Neural crest cell (in vitro differentiated cells): ENCODE data around the gene AQP10. TPM values are rescaled to one million over a fixed set of nuclear protein-coding genes. Genes with fewer than 3 reads are reported as not detected.
A peak's percentile ranks its signal among the peaks of the same experiment; 100 is the strongest.
"Not testable (repeated sequence)": the region's sequence is repeated elsewhere in the genome, so short reads cannot be mapped to it uniquely, and the experiment has no call there.

Experiments used
- DNase-seq: peaks from one replicate; pipeline ENCODE4 v3.0.0; 2021; ENCODE audit warnings: low read depth, mixed read lengths, low spot score
- H3K27ac Mint-ChIP-seq: one replicate; pipeline ENCODE4 v1.8.0; 2021; ENCODE audit warnings: mild to moderate bottlenecking, mixed read lengths; ENCODE audit not compliant: unreplicated experiment
- H3K27me3 Mint-ChIP-seq: 2 replicates; pipeline ENCODE4 v1.8.0; 2021; ENCODE audit warnings: low read depth, mild to moderate bottlenecking, mixed read lengths
- H3K36me3 Mint-ChIP-seq: 2 replicates; pipeline ENCODE4 v1.8.0; 2021; ENCODE audit warnings: low read depth, mild to moderate bottlenecking, mixed read lengths
- H3K4me1 Mint-ChIP-seq: 2 replicates; pipeline ENCODE4 v1.8.0; 2021; ENCODE audit warnings: mixed read lengths
- H3K4me3 Mint-ChIP-seq: one replicate; pipeline ENCODE4 v1.8.0; 2021; ENCODE audit warnings: mild to moderate bottlenecking, mixed read lengths
- H3K9me3 Mint-ChIP-seq: 2 replicates; pipeline ENCODE4 v1.8.0; 2021; ENCODE audit warnings: mixed read lengths
- CTCF ChIP-seq: fragments of 200-600 bp; sonication (generic); conservative IDR thresholded peaks from 2 replicates; pipeline ENCODE4 v1.5.0; 2021; ENCODE audit warnings: antibody characterized with exemption, mild to moderate bottlenecking
- total RNA-seq: library from RNA; stranded (reverse); gene quantifications from 2 replicates; pipeline ENCODE4 v1.2.1, GENCODE V29; 2021

The AQP10 gene
- total RNA-seq, 1 donor from 2014 or later: not detected

DNA sequence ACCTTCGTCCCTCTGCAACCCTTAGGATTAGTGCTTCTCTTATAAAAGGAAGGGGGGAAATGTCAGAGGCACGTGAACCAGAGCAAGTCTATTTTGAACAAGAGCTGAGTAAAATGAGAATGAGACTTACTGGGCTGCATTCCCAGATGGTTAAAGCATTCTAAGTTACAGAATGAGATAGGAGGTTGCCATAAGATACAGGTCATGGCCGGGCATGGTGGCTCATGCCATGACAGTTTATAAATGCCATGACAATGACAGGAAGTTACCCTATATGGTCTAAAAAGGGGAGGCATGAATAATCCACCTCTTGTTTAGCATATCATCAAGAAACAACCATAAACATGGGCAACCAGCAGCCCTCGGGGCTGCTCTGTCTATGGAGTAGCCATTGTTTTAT is 2.5 kb upstream of the AQP10 start:
- no peak overlapping the region for H3K4me3 Mint-ChIP-seq
- no peaks in the 10 kb centered on the region for H3K4me1 Mint-ChIP-seq
- peaks cover 10% of the 10 kb centered on the region for H3K9me3 Mint-ChIP-seq
- H3K27ac Mint-ChIP-seq: no peak overlapping the region
- DNase-seq: no peak
- no peaks in the 10 kb centered on the region for H3K36me3 Mint-ChIP-seq
- TF ChIP-seq CTCF: no peak
- H3K27me3 Mint-ChIP-seq: peaks cover 32% of the 10 kb centered on the region

GRCh38 chr1:154321609-154321934 is 679 bp downstream of the AQP10 start:
- Mint-ChIP-seq H3K27me3 (peaks cover 42% of the 10 kb centered on the region), H3K9me3 (peaks cover 10% of the 10 kb centered on the region)
- not testable (repeated sequence) for H3K4me1 Mint-ChIP-seq, H3K36me3 Mint-ChIP-seq, H3K4me3 Mint-ChIP-seq, H3K27ac Mint-ChIP-seq, DNase-seq

GRCh38 chr1:154323493-154323892 is 2.6 kb downstream of the AQP10 start:
- no peaks in the 10 kb centered on the region for H3K9me3 Mint-ChIP-seq
- TF ChIP-seq CTCF: no peak
- H3K4me1 Mint-ChIP-seq: peaks cover 23% of the 10 kb centered on the region
- DNase-seq: no peak
- no peak overlapping the region for H3K27ac Mint-ChIP-seq
- no peaks in the 10 kb centered on the region for H3K36me3 Mint-ChIP-seq
- H3K4me3 Mint-ChIP-seq: peak overlapping the region; percentile 99
- H3K27me3 Mint-ChIP-seq: peaks cover 39% of the 10 kb centered on the region

DNA sequence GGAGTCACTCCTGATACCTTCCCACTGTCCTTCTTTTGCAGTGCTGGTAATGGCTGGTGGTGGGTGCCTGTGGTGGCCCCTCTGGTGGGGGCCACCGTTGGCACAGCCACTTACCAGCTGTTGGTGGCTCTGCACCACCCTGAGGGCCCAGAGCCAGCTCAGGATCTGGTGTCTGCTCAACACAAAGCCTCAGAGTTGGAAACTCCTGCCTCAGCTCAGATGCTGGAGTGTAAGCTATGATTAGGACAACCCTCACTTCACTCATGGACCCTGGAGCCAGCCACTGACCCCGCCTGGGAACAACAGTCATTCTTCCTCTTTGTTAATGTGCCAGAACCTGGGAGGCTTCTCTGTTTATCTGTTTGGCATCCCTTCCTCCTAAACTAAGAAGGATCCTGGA is 3.3 kb downstream of the AQP10 start:
- no peak for DNase-seq
- Mint-ChIP-seq H3K4me3 (peak overlapping the region; percentile 99), H3K36me3 (no peaks in the 10 kb centered on the region), H3K9me3 (no peaks in the 10 kb centered on the region), H3K27me3 (peaks cover 39% of the 10 kb centered on the region), H3K27ac (no peak overlapping the region), H3K4me1 (peaks cover 27% of the 10 kb centered on the region)
- no peak for TF ChIP-seq CTCF

- Mint-ChIP-seq H3K4me3 (peak within 1 kb of the TSS; percentile 100), H3K9me3 (no peaks in the 10 kb centered on the region), H3K27ac (peak within 1 kb of the TSS; percentile 93), H3K36me3 (no peaks in the 10 kb centered on the region), H3K27me3 (peaks cover 34% of the 10 kb centered on the region), H3K4me1 (peaks cover 32% of the 10 kb centered on the region)
- peak; percentile 93 for TF ChIP-seq CTCF
- DNase-seq: peak; percentile 90
Measured at GRCh38 chr1:154324669-154325582, 4.0 kb downstream of the AQP10 start, which contains the start of gene ATP8B2. Gene ATP8B2, plus strand, starts transcription at chr1:154325525. Its CDS starts 2,617 bp downstream, at chr1:154328142.
